ENCODE data around the gene DLK1. TPM values are rescaled to one million over a fixed set of nuclear protein-coding genes. Genes with fewer than 3 reads are reported as not detected.

Gene DLK1
- not detected in 2 replicates for total RNA-seq

GRCh38 chr14:100726550-100727085 is at the start of gene DLK1:
DLK1 (plus strand) TSS chr14:100726892; CDS start chr14:100727069, 177 bp downstream.
- no peak for TF ChIP-seq CTCF (IDR thresholded peaks at IDR 0.05)
- H3K27me3 Mint-ChIP-seq: peaks cover 27% of the 10 kb centered on the region
- ChIA-PET POLR2A (no interaction called here), CTCF (no interaction called here)
- H3K4me3 Mint-ChIP-seq: no peak within 1 kb of the TSS
- no peaks in the 10 kb centered on the region for H3K9me3 Mint-ChIP-seq
- H3K4me1 Mint-ChIP-seq: no peaks in the 10 kb centered on the region
- DNase-seq (no peak), ATAC-seq (ENCODE audit: low read depth) (no peak)
- no peaks in the 10 kb centered on the region for H3K36me3 Mint-ChIP-seq (ENCODE audit: low read depth)
- no peak within 1 kb of the TSS for H3K27ac Mint-ChIP-seq
- intact Hi-C loops (cut with micrococcal nuclease): no loop called here

GRCh38 chr14:100677152-100677551 is 49.5 kb upstream of the DLK1 start:
- Mint-ChIP-seq H3K4me3 (no peak overlapping the region), H3K36me3 (ENCODE audit: low read depth) (no peaks in the 10 kb centered on the region), H3K9me3 (no peaks in the 10 kb centered on the region), H3K27ac (no peak overlapping the region), H3K4me1 (no peaks in the 10 kb centered on the region), H3K27me3 (peaks cover 20% of the 10 kb centered on the region)
- CTCF ChIA-PET: no interaction called here
- no peak for DNase-seq
- intact Hi-C loops (cut with micrococcal nuclease): no loop called here
- ATAC-seq (ENCODE audit: low read depth): no peak
- POLR2A ChIA-PET: no interaction called here
- no peak for TF ChIP-seq CTCF (IDR thresholded peaks at IDR 0.05)

GRCh38 chr14:100677554-100678468 is 48.9 kb upstream of the DLK1 start:
- intact Hi-C loops (cut with micrococcal nuclease): no loop called here
- no peaks in the 10 kb centered on the region for H3K9me3 Mint-ChIP-seq
- no peak for TF ChIP-seq CTCF (IDR thresholded peaks at IDR 0.05)
- H3K4me3 Mint-ChIP-seq: no peak overlapping the region
- peaks cover 17% of the 10 kb centered on the region for H3K27me3 Mint-ChIP-seq
- ChIA-PET CTCF (no interaction called here), POLR2A (no interaction called here)
- ATAC-seq (ENCODE audit: low read depth) (no peak), DNase-seq (no peak)
- H3K4me1 Mint-ChIP-seq: no peaks in the 10 kb centered on the region
- H3K36me3 Mint-ChIP-seq (ENCODE audit: low read depth): no peaks in the 10 kb centered on the region
- H3K27ac Mint-ChIP-seq: no peak overlapping the region

GRCh38 chr14:100678469-100678828 is 48.2 kb upstream of the DLK1 start:
- Mint-ChIP-seq H3K4me3 (no peak overlapping the region), H3K4me1 (no peaks in the 10 kb centered on the region), H3K27me3 (peaks cover 15% of the 10 kb centered on the region), H3K27ac (no peak overlapping the region), H3K9me3 (no peaks in the 10 kb centered on the region), H3K36me3 (ENCODE audit: low read depth) (no peaks in the 10 kb centered on the region)
- intact Hi-C loops (cut with micrococcal nuclease): no loop called here
- ChIA-PET POLR2A (no interaction called here), CTCF (no interaction called here)
- no peak for TF ChIP-seq CTCF (IDR thresholded peaks at IDR 0.05)
- ATAC-seq (ENCODE audit: low read depth): no peak
- DNase-seq: no peak

- Mint-ChIP-seq H3K4me1 (no peaks in the 10 kb centered on the region), H3K27me3 (peaks cover 10% of the 10 kb centered on the region), H3K27ac (no peak overlapping the region), H3K4me3 (no peak overlapping the region), H3K9me3 (no peaks in the 10 kb centered on the region), H3K36me3 (ENCODE audit: low read depth) (no peaks in the 10 kb centered on the region)
- ChIA-PET POLR2A (no interaction called here), CTCF (no interaction called here)
- DNase-seq: no peak
- no peak for TF ChIP-seq CTCF (IDR thresholded peaks at IDR 0.05)
- ATAC-seq (ENCODE audit: low read depth): no peak
- intact Hi-C loops (cut with micrococcal nuclease): no loop called here
These were observed 47.5 kb upstream of the DLK1 start for GRCh38 chr14:100679153-100679552.

Data from activated B cell treated with CpG ODN at 0.5 μM for 24 hours (primary cell).